Esophagus mucosa (tissue), 1 donor: Measurements from ENCODE around the gene FICD. TPM values are rescaled to one million over a fixed set of nuclear protein-coding genes. Genes with fewer than 3 reads are reported as not detected.
"Not testable (repeated sequence)": the region's sequence is repeated elsewhere in the genome, so short reads cannot be mapped to it uniquely, and the experiment has no call there.

ENCODE experiments used
- ATAC-seq: fragments of 200-7000 bp; cut with Tn5 transposase; one replicate; pipeline ENCODE4 v1.9.1; 2020
- total RNA-seq: library from RNA; stranded (reverse); gene quantifications from one replicate; pipeline ENCODE4 v1.2.4, GENCODE V29; 2023
- donor health status: DM: yes; HTN: yes; CAD: no.

FICD gene
- 1.1 TPM for total RNA-seq

DNA sequence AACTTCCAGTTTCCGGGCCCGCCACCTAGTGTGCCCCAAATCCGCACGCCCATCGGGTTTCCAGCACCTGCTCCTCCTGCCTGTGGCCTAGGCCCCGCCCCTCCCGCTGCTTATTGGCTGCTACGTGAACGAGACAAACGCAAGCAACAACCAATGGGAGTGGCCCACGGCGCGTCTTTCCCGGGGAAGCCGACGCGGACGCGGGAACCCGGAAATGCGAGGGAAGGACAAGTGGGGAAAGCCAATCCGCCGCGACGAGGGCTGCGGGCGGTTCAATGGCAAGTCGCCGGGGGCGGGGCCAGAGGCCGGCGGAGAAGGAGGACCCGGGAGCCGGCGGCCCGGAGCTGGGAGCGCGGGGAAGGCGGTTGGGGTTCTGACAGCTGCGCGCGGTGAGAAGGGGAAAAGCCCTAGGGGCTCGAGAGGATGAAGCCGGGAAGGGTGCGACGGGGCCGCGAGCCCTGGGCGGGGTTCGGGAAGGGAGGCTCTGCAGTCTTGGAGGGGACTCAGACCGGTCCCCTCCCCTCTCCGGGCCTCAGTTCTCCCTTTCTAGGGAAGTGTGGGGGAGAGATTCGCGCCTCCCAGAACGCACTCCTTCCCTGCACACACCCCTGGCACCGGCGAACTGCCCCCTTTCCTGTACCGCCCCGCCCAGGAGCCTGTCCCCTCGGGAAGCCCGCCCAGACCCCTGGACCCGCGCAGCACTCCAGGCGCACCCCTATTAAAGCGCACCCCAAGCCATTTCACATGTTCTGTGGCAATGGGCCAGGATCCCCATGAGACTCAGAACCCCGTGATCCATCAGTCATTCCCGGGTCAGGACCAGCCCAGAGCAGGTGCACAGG is at the start of gene FICD:
FICD (plus strand) TSS at position 305 of the 842 bp plus-strand sequence. CDS start 1,696 bp downstream, outside the sequence.
- peak; percentile 94 for ATAC-seq

DNA sequence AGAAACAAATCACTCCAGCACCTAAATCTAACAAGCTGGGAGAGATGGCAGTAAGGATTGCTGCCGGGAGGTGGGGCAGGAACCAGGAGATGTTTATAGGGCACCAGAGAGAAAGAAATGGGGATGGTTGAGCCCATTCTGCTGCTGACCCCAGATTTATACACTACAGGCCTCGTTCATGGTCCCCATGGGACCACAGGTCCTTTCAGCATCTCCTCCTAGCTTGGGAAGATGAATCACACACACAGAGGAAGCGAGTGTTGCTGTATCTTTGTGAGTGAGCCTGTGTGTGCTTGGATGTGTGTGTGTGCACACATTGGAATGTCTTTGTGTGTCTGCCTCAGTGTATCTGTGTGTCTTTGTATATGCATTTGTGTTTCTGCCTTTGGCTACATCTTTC is 49.7 kb upstream of the FICD start:
- no peak for ATAC-seq

DNA sequence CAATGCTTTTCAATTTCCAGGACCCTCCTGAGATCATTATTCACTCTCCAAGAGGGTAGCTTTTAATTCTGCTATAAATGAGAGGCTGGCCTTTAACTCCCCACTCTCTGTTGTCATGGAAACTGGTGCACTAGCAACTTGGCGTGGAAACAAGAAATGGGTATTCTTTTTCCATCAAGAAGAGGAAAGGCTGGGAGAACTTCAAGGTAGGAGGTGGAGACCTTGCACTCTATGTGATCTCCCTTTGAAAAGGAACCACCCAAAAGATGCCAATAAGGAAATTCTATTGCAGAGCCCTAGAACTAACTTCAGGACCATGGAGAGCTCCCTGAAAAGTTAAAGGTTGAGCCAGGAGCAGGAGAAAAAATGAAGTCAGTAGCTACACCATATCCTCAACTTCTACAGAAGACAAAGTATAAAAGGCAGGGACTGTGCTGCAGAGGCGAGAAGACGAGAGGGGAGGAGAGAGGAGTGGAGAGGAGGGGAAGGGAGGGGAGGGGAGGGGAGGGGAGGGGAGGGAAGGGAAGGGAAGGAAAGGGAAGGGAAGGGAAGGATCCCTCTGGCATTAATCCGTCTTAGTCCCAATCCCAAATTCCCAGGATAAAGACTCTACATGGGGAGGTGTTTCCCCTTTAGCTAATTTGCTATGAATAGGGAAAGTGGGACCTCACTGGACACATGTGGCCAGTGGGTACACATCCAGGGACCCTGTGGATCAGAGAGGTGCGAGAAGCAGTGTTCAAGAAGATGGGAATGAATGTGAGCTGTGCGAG is 46.7 kb upstream of the FICD start:
- ATAC-seq: no peak

DNA sequence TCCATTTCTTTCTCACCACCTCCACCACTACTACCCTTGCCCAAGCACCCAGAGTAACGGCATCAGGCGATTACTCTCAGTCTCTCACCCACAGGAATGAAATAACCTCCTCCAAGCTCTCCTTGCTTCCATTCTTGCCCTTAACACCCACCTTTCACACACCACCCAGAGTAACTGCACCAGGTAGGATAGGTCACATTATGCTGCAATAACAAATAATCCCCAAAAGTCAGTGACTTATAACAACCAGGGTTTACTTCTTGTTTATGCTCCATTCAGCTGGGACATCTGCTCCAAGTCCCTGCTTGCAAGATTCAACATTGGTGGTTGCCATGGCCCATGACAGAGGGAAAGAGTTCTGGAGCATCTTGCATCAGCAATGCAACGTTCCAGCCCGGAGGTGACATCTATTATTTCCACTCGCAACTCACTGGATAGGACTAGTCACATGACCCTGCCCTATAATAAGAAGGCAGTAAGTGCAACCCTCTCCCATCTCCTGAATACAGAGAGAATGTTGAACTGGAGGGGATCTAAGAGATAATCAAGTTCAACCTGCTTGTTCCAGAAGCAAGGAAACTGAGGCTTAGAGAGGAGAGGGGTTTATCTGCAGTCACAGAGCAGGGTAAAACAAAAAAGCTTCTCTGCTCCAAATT is 41.5 kb upstream of the FICD start:
- ATAC-seq: no peak

DNA sequence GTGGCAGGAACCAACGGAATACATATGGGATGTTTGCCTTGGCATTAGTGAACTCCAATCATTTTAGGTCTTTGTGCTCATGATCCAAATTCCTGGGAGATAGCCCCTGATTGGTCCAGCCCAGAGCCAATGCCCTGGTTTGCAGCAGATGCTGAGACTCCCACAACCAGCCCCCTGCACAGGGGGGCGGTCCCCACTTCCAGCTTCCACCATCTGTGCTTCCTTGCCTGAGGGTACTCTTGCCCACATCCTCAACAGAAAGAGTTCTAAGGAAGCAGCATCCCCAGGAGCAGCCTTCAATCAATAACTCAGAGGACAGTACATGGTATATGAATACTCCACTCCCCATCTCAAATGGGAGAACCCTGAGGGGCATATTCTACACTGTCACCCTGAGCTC is 39.7 kb upstream of the FICD start:
- ATAC-seq: no peak

DNA sequence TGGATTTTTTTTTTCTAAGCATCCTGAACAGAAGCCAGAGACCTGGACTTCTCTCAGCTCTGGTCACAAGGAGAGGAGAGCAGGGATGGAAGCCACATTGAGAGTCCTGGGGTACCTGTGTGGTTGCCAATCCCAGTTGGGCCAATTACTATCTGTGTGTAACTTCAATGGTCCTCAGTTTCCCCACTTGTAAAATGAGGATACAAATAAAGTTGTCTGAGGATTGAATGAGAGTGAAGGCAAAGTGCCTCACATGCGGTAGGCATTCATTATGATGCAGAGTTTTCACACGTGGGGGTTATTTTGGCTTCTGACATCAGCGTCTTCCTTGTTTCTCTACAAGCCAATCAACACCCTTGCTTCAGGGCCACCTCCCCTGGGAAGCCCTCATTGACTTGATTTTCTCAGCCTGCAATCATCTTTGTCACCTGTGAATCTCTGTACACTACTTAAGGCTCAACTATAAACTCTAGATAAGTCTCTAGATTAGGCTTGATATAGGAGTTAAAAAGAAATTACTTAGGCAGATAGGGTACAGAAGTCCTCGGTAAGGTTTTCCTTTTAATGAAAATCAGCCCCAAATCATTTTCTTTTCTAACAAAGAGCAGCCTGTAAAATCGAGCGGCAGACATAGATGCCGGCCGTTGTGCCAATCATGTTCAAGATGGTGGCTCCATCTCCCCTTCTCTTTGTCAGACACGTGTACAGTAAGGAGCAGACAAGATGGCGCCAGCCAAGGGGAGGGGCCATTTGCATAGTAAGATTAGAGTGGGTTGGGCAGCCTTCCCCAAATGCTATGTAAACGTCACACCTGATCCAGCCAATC is 37.8 kb upstream of the FICD start:
- ATAC-seq: no peak

DNA sequence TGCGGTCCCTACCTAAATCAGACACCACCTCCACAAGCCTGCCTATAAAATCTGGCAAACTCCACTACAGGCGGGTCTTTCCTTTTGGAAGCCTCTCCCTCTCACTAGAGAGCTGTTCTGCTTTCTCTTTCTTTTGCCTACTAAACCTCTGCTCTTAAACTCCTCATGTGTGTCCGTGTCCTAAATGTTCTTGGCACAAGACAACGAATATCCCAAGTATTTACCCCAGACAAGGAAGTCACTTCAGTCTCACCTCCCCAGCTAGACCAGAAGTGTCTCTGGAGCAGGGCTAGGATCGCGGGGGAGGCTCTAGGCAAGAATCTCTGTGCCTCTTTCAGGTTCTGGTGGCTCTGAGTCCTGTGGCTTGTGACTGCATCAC is 37.2 kb upstream of the FICD start:
- no peak for ATAC-seq

DNA sequence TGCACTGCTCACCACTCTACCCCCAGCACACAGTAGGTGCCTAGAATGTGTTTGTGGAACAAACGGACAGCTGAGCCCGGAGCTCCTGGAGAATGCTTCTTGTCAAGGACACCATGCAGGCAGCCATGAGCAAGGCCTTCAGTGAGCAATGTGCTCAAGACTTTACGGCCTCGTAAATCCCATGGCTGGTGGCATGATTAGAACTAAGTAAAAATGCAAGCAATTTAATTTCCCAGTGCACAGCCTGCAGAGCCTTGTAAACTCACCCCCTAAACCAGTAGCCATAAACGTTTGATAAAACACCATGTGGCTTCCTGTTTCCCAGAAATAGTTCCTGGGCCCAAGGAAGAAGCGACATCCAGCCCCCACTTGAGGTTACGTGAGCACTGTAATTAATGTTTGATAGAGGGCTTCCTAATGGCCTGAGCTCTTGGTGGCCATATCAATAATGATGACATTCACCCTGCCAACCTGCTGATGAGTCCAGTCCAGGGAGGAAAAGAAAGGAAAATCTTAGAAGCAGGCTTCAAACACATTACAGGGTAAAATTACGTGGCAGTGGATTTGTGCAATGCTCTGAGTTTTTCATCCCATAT is 36.4 kb upstream of the FICD start:
- no peak for ATAC-seq

DNA sequence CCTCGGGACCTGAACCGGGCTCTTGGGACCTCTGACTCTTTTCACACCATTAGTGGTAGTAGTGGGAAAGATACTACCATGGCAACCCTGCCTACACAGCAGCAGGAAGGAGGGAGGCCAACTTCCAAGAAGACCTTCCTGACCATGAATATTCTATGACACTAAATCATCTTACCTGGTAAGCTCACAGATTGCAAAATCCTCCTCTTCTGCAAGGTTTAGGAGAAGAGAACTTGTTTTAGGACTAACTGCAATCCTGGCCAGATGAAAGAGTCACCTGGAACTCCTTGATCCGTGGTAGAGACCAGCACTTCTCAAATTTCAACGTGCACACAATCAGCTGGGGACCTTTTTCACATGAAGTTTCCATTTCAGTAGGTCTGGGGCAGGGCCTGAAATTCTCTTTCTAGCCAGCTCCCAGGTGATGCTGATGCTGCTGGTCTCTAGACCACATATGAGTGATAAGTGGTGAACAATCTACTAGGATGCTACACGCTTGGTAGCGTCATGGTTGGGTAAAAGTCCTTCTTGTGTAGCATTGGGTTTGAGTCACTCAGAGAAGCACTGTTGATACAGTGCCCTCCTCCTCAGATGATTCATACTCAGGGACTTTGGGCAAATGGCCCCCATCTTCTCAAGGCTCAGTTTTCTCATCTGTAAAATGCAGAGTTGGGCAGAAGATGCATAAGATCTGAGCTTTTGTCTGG is 35.6 kb upstream of the FICD start:
- no peak for ATAC-seq

DNA sequence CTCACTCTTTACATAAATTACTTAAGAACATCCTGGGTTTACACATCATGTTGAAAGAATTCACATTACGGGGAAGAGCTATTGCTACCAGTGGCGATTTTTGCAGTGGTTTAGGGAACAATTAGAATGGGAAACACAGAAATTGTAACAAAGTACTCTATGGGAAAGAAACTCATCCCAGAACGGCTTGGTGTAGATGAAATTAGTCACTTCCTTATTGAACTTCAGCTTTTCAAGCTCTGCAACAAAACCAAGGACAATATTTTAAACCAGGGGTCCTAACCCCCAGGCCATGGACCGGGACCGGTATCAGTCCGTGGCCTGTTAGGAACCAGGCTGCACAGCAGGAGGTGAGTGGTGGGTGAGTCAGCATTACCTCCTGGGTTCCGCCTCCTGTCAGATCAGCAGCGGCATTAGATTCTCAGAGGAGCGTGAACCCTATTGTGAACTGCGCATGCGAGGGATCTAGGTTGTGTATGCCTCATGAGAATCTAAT is 32.3 kb upstream of the FICD start:
- peak; percentile 42 for ATAC-seq

DNA sequence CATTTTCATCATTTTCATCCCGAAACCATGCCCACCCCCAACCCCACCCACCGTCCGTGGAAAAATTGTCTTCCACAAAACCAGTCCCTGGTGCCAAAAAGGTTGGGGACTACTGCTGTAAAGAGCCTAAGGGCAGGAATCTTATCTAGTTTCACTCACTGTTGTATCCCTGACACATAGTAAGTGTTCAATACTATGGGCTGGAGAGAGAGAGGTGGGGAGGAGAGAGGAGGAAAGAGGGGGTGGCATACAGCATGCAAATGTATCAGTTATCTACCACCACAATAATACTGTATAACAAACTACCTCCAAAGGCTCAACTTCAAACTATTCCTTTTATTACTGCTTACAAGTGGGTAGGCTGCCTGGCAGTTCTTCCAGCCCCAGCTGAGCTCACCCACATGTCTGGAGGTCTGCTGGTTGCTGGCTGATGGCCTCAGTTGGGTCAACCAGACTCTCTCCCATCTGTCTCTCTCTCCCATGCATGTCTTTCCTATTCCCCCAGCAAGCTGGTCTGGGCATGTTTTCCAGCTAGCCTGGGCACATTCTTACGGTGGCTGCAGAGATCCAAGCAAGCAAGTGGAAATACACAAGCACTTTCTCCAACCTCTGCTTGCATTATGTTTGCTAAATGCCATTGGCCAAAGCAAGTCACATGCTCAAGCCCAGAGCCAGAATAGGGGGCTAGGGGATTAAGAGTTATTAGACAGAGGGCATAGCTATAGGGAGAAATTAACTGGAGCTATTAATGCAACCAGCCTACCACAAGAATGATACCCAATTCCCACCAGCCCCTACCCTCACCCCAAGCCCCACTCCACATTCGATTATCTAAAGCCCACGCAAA is 31.6 kb upstream of the FICD start:
- ATAC-seq: peak; percentile 48

DNA sequence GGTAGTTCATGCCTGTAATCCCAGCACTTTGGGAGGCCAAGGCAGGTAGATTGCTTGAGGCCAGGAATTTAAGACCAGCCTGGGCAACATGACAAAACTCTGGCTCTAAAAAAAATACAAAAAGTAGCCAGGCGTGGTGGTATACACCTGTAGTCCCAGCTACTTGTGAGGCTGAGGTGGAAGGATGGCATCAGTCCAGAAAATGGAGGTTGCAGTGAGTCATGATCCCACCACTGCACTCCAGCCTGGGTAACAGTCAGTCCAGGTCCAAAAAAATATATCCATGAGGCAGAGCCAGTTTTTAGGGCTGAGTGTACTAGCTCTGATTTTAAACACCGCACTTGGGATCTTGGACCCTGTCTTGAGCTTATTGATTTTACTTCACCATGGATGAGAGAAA is 30.6 kb upstream of the FICD start:
- no peak for ATAC-seq

DNA sequence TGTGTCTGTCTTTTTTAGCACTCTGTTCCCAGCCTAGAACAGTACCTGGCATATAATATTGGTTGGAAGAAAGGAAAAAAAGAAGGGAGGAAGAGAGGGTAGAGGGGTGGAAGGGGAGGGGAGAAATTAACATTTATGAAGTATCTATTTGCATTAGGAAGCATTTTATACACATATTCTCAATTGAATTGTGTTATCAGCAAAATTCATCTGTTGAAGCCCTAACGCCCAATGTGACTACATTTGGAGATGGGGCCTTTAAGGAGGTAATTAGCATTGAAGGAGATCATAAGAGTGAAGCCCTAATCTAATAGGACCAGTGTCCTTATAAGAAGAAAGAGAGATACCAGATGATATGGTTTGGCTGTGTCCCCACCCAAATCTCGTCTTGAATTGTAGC is 30.2 kb upstream of the FICD start:
- no peak for ATAC-seq

DNA sequence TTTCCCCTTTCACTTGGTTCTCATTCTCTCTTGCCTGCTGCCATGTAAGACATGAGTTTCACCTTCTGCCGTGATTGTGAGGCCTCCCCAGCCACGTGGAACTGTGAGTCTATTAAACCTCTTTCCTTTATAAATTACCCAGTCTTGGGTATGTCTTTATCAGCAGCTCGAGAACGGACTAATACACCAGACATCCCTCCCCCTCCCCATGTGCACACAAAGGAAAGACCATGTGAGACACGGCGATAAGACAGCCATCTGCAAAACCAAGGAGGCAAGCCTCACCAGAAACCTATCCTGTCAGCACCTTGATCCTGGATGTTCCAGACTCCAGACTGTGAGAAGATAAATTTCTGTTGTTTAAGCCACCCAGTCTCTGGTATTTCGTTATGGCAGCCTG is 29.7 kb upstream of the FICD start:
- ATAC-seq: not testable (repeated sequence)

DNA sequence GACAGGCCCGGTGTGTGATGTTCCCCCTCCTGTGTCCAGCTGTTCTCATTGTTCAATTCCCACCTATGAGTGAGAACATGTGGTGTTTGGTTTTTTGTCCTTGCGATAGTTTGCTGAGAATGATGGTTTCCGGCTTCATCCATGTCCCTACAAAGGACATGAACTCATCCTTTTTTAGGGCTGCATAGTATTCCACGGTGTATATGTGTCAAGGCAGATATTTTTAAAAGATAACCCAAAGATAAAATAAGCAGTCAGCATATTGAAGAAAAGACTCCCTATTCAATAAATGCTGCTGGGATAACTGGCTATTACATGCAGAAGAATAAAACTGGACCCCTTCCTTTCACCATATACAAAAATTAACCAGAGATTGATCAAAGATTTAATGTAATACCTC is 28.0 kb upstream of the FICD start:
- not testable (repeated sequence) for ATAC-seq

DNA sequence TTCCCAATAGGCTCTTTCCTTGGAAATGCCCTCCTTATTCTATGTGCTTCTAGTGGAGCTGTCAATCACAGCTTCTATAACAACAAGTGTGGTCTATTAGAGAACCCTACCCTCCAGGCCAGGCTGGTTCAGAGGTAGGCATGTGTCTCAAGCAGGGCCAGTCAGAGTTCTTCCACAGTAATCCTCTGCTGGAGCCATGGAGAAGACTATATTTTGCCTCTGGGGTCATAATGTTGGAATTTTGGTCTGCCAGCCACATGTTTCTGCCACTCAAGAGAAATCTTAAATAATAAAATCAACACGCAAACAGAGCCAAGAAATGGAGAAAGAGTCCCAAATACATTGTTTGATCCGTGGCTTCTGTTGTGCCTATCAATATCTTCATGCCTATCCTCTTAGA is 23.8 kb upstream of the FICD start:
- no peak for ATAC-seq

DNA sequence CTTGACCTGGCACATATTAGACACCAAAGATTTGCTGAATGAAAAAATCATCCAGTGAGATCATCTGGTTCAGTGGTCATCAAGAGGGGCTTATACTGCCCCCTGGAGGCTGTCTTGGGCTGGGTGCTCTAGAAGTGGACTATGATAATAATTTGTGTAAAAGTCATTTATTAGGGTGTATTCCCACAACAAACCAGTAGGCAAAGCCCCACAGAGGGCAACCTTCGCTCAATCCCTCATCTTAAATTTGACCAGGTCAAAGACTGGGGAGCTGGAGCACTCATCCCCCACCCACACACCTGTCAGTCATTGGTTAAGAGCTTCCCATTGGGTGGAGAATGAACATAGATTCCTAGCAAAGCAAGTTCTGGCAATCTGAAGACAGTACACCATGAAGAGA is 20.0 kb upstream of the FICD start:
- ATAC-seq: no peak

DNA sequence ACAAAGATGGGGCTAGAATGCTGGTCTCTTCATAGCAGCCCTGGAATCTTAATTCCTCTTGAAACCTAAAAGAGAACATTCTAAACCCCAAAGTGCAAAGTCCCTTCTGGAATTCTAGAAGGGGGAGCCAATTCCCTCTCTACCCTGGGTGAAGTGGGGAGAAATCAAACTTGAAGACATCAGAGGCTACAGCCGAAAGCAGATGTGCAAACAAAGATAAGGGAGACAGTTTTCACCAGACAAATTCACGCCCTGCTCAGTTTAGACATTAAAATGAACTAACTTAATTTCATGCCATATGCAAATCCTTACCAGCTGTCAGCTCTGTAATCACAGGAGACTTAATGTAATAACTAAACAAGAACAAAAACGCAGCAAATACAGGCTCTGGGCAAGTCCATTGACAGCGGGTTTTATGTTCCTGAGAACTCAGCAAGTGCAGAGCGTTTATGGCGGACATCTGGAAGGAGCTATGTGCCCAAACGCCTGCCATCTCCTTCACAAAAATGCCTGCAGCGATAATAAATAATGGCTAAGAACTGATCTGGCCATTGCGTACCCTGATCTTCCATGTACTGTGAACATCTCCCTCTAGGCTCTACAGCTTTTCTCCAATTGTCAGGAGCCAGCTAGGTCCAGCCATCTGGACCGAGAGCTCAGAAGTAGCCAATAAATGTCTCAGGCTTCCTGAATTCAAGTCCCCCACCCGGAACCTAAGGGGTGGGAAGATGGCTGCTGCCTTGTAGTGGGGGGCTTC is 19.1 kb upstream of the FICD start:
- no peak for ATAC-seq

DNA sequence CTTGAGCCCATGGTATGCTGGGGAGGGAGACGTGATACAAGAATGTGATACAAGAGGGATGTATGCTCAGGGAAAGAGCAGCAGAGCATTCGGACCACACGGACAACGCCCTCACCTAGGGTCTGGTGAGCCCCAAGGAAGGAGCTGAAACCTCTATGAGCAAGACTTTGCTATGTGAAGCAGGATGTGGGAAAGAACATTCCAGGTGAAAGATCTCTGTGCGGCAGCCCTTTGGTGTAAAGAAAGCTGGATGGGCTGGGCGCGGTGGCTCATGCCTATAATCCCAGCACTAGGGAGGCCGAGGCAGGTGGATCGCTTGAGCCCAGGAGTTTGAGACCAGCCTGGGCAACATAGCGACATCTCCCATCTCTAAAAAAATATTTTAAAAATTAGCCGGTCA is 16.9 kb upstream of the FICD start:
- no peak for ATAC-seq

DNA sequence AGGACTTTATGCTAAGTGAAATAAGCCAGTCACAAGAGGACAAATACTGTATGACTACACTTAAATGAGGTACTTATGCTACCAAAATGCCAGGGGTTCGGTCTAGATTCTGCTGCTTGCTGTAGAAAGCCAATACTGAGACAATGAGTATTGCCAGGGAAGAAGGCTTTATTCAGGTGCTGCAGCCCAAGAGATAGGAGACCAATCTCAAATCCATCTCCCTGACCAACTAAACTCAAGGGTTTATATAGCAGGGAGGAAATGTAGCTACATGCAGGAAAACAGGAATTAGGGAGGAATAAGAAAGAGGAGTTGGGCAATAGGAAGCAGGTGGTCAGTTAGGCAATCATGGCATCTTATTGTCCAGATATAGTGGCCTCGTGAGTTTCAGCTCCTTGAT is 12.2 kb upstream of the FICD start:
- ATAC-seq: no peak
